Mucosa of descending colon (tissue), 3 donors: ENCODE results near the gene EGFLAM. TPM values are rescaled to one million over a fixed set of nuclear protein-coding genes. Genes with fewer than 3 reads are reported as not detected.

Experiments
- ATAC-seq: fragments of 200-7000 bp; cut with Tn5 transposase; one replicate; pipeline ENCODE4 v1.9.1; 2020; ENCODE audit warnings: mild to moderate bottlenecking, moderate library complexity
- DNase-seq, 3 donors: peaks; one replicate each; pipeline ENCODE4 v3.0.0-alpha.2; 2020
- H3K36me3 ChIP-seq: fragments of 200-600 bp; one replicate; pipeline ENCODE4 v1.8.0; 2021; ENCODE audit warnings: low read depth, mild to moderate bottlenecking
- H3K4me1 ChIP-seq: fragments of 200-600 bp; one replicate; pipeline ENCODE4 v1.8.0; 2021; ENCODE audit warnings: low read depth, mild to moderate bottlenecking
- H3K4me3 ChIP-seq: fragments of 200-600 bp; one replicate; pipeline ENCODE4 v1.8.0; 2021; ENCODE audit warnings: mild to moderate bottlenecking
- H3K9me3 ChIP-seq: fragments of 200-600 bp; one replicate; pipeline ENCODE4 v1.8.0; 2021; ENCODE audit warnings: mild to moderate bottlenecking
- intact Hi-C, 2 donors: fragments of 100-400 bp; cut with DNase I in 1 of 2; cut with micrococcal nuclease in 1 of 2; formaldehyde crosslinking; loops; one replicate each; pipeline versions ENCODE4 v1.11.0 to v1.11.1; 2022; cut with DNase I, micrococcal nuclease
- total RNA-seq, 3 donors: library from RNA; stranded (reverse); fragmentation: NEBNext Ultra II Directional in 2 of 3; extraction: Animal tissue kit (Norgen Biotek cat#: 25700) in 2 of 3; gene quantifications; one replicate each; pipeline versions ENCODE4 v1.2.1 to v1.2.4, GENCODE V29; 2021 to 2023
- TF ChIP-seq, protein P1 (sequence below): fragments of 200-600 bp; IDR thresholded peaks from one replicate; pipeline ENCODE4 v1.8.0; 2022; ENCODE audit warnings: antibody characterized with exemption, mild to moderate bottlenecking
- donor health status: DM: no; HTN: no; CAD: no; lungs with moderate emphysema.
- donor health status: DM: no; HTN: no; CAD: no.
- donor health status: DM: no; HTN: yes; CAD: no.

EGFLAM gene
- total RNA-seq, 3 donors from 2014 or later: 0.46 to 2.1 (median 0.84) TPM

GRCh38 chr5:38396766-38397165 is 138.4 kb downstream of the EGFLAM start:
- TF ChIP-seq, protein P1, sequence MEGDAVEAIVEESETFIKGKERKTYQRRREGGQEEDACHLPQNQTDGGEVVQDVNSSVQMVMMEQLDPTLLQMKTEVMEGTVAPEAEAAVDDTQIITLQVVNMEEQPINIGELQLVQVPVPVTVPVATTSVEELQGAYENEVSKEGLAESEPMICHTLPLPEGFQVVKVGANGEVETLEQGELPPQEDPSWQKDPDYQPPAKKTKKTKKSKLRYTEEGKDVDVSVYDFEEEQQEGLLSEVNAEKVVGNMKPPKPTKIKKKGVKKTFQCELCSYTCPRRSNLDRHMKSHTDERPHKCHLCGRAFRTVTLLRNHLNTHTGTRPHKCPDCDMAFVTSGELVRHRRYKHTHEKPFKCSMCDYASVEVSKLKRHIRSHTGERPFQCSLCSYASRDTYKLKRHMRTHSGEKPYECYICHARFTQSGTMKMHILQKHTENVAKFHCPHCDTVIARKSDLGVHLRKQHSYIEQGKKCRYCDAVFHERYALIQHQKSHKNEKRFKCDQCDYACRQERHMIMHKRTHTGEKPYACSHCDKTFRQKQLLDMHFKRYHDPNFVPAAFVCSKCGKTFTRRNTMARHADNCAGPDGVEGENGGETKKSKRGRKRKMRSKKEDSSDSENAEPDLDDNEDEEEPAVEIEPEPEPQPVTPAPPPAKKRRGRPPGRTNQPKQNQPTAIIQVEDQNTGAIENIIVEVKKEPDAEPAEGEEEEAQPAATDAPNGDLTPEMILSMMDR: no peak
- Histone ChIP-seq H3K4me1 (no peaks in the 10 kb centered on the region), H3K4me3 (no peak overlapping the region), H3K9me3 (no peaks in the 10 kb centered on the region), H3K36me3 (no peaks in the 10 kb centered on the region)
- intact Hi-C loops: no loop called here
- ATAC-seq (no peak), DNase-seq (no peak)

- intact Hi-C loops: no loop called here
- no peak for DNase-seq
- H3K4me3 ChIP-seq: no peak overlapping the region
- TF ChIP-seq, protein P1: no peak
- H3K9me3 ChIP-seq: no peaks in the 10 kb centered on the region
- H3K36me3 ChIP-seq: no peaks in the 10 kb centered on the region
- no peaks in the 10 kb centered on the region for H3K4me1 ChIP-seq
- no peak for ATAC-seq
Observed at GRCh38 chr5:38400365-38400764, 142.0 kb downstream of the EGFLAM start.

- intact Hi-C loops: no loop called here
- Histone ChIP-seq H3K36me3 (no peaks in the 10 kb centered on the region), H3K4me1 (no peaks in the 10 kb centered on the region), H3K4me3 (no peak overlapping the region), H3K9me3 (no peaks in the 10 kb centered on the region)
- DNase-seq (no peak), ATAC-seq (no peak)
- TF ChIP-seq, protein P1: no peak
Observed at GRCh38 chr5:38401145-38401544, 142.8 kb downstream of the EGFLAM start.

GRCh38 chr5:38403406-38403805 is 145.0 kb downstream of the EGFLAM start:
- H3K4me1 ChIP-seq: no peaks in the 10 kb centered on the region
- intact Hi-C loops: no loop called here
- TF ChIP-seq, protein P1: no peak
- no peaks in the 10 kb centered on the region for H3K36me3 ChIP-seq
- ATAC-seq (no peak), DNase-seq (no peak)
- no peaks in the 10 kb centered on the region for H3K9me3 ChIP-seq
- H3K4me3 ChIP-seq: no peak overlapping the region

DNA sequence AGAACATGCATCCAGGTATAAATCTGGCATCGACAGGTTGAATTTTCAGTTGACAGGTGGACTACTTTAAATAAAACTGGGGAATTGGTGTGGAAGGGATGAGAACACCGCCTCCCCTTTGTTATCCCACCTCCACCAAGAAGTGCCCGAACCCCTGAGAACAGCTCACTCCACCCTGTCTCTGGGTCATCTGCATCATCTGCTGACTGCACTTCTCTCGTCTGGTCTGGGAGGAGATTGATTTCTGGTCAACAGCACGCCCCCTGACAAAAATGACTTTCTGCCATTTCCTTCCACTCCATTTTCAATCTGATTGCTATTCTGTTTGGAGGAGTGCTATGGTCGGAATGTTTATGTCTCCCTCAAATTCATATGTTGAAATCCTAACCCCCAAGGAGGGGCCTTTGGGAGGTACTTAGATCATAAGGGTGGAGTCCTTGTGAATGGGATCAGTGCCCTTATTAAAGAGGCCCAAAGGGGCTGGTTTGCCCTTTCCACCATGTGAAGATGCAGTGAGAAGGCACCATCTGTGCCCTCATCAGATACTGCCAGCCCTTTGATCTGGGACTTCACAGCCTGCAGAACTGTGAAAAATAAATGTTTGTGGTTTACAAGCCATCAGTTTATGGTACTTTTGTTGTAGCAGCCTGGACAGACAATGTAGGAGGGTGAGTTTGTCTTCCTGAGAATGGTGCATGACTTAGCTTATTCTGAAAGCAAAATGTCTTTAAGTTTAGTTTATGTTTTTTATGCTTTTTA is 145.7 kb downstream of the EGFLAM start:
- intact Hi-C loops: no loop called here

More for the DNA sequence above, 145.7 kb downstream of the EGFLAM start:
- TF ChIP-seq, protein P1: no peak
- DNase-seq (no peak), ATAC-seq (no peak)
- H3K36me3 ChIP-seq: no peaks in the 10 kb centered on the region
- no peaks in the 10 kb centered on the region for H3K9me3 ChIP-seq
- H3K4me1 ChIP-seq: no peaks in the 10 kb centered on the region
- H3K4me3 ChIP-seq: no peak overlapping the region
